GM23338 (cell line): ENCODE data around the gene ITIH3. TPM values are rescaled to one million over a fixed set of nuclear protein-coding genes. Genes with fewer than 3 reads are reported as not detected.

Experiments used
- ATAC-seq: fragments of 200-7000 bp; cut with Tn5 transposase; 3 replicates; pipeline ENCODE4 v1.9.1; 2020
- DNase-seq: peaks from one replicate; pipeline ENCODE4 v3.0.0-alpha.2; 2015; ENCODE audit warnings: low spot score
- H2AFZ ChIP-seq: fragments of 200-600 bp; sonication (generic); 2 replicates; pipeline ENCODE4 v1.8.0; 2016; ENCODE audit warnings: antibody characterized with exemption, mild to moderate bottlenecking, moderate library complexity
- H3F3A ChIP-seq: fragments of 200-600 bp; sonication (generic); replicated peaks from 2 replicates; pipeline ENCODE4 v1.8.0; 2017; ENCODE audit warnings: antibody characterized with exemption, mixed run types, low read depth
- H3K27ac ChIP-seq: fragments of 200-600 bp; sonication (generic); 2 replicates; pipeline ENCODE4 v1.6.1; 2016; ENCODE audit warnings: low read depth
- H3K27me3 ChIP-seq: fragments of 200-600 bp; sonication (generic); 2 replicates; pipeline ENCODE4 v1.8.0; 2016; ENCODE audit warnings: mild to moderate bottlenecking, mixed run types, moderate library complexity; ENCODE audit not compliant: insufficient read depth
- H3K36me3 ChIP-seq: fragments of 200-600 bp; sonication (generic); 2 replicates; pipeline ENCODE4 v1.8.0; 2016; ENCODE audit warnings: mild to moderate bottlenecking; ENCODE audit not compliant: insufficient read depth
- H3K4me1 ChIP-seq: fragments of 200-600 bp; sonication (generic); 2 replicates; pipeline ENCODE4 v1.8.0; 2016; ENCODE audit warnings: mild to moderate bottlenecking, moderate library complexity; ENCODE audit not compliant: insufficient read depth
- H3K4me2 ChIP-seq: fragments of 200-600 bp; sonication (generic); 2 replicates; pipeline ENCODE4 v1.7.1; 2017; ENCODE audit warnings: mixed run types
- H3K4me3 ChIP-seq: fragments of 200-600 bp; sonication (generic); 2 replicates; pipeline ENCODE4 v1.6.1; 2016; ENCODE audit warnings: mixed run types
- H3K79me2 ChIP-seq: fragments of 200-600 bp; sonication (generic); replicated peaks from 2 replicates; pipeline ENCODE4 v1.8.0; 2017; ENCODE audit warnings: mild to moderate bottlenecking; ENCODE audit not compliant: insufficient read depth
- H3K9me2 ChIP-seq: fragments of 200-600 bp; sonication (generic); 2 replicates; pipeline ENCODE4 v1.8.0; 2017; ENCODE audit not compliant: insufficient read depth
- H4K20me1 ChIP-seq: fragments of 200-600 bp; sonication (generic); replicated peaks from 2 replicates; pipeline ENCODE4 v1.8.0; 2017; ENCODE audit warnings: mild to moderate bottlenecking; ENCODE audit not compliant: insufficient read depth
- H3K27ac Mint-ChIP-seq: 2 replicates; pipeline ENCODE4 v1.8.0; 2020; ENCODE audit warnings: inconsistent platforms, mild to moderate bottlenecking, moderate library complexity, mixed read lengths
- H3K27me3 Mint-ChIP-seq: 3 replicates; pipeline ENCODE4 v1.8.0; 2022; ENCODE audit warnings: low read depth, mild to moderate bottlenecking, moderate library complexity, mixed read lengths, inconsistent platforms; ENCODE audit not compliant: insufficient read depth, poor library complexity
- H3K36me3 Mint-ChIP-seq: 3 replicates; pipeline ENCODE4 v1.8.0; 2021; ENCODE audit warnings: low read depth, mild to moderate bottlenecking, inconsistent platforms, moderate library complexity, mixed read lengths
- H3K4me1 Mint-ChIP-seq: 3 replicates; pipeline ENCODE4 v1.8.0; 2020; ENCODE audit warnings: mild to moderate bottlenecking, inconsistent platforms, mixed read lengths
- H3K4me3 Mint-ChIP-seq: 3 replicates; pipeline ENCODE4 v1.8.0; 2021; ENCODE audit warnings: moderate library complexity, mild to moderate bottlenecking, inconsistent platforms, mixed read lengths
- H3K9me3 Mint-ChIP-seq: 3 replicates; pipeline ENCODE4 v1.8.0; 2020; ENCODE audit warnings: moderate library complexity, mild to moderate bottlenecking, inconsistent platforms, mixed read lengths
- CREB1 ChIP-seq: fragments of 250-450 bp; sonication (Bioruptor Pico); IDR thresholded peaks from 2 replicates; pipeline ENCODE4 v1.5.0; 2020; ENCODE audit warnings: low read depth, mild to moderate bottlenecking, moderate library complexity
- EZH2 ChIP-seq: fragments of 200-600 bp; sonication (generic); IDR thresholded peaks from one replicate; pipeline ENCODE4 v1.8.0; 2017; ENCODE audit warnings: antibody characterized with exemption, mild to moderate bottlenecking, low read depth; ENCODE audit not compliant: unreplicated experiment
- JUNB ChIP-seq: IDR thresholded peaks from one replicate; pipeline ENCODE4 v1.6.1; 2016; ENCODE audit warnings: antibody characterized with exemption; ENCODE audit not compliant: unreplicated experiment
- NANOG ChIP-seq: IDR thresholded peaks from 2 replicates; pipeline ENCODE4 v1.6.1; 2016; ENCODE audit warnings: antibody characterized with exemption, borderline replicate concordance
- POLR2AphosphoS5 ChIP-seq: IDR thresholded peaks from 2 replicates; pipeline ENCODE4 v1.6.1; 2016; ENCODE audit warnings: antibody characterized with exemption, low read depth
- STAT1 ChIP-seq: IDR thresholded peaks from one replicate; pipeline ENCODE4 v1.6.1; 2016; ENCODE audit warnings: antibody characterized with exemption; ENCODE audit not compliant: unreplicated experiment
- ZNF114 ChIP-seq: fragments of 250-450 bp; sonication (Bioruptor Pico); IDR thresholded peaks from 2 replicates; pipeline ENCODE4 v1.5.0; 2020; ENCODE audit warnings: mild to moderate bottlenecking, moderate library complexity
- ZNF331 ChIP-seq: fragments of 250-450 bp; sonication (Bioruptor Pico); IDR thresholded peaks from 2 replicates; pipeline ENCODE4 v1.5.0; 2020; ENCODE audit warnings: low read depth, mild to moderate bottlenecking, moderate library complexity
- polyA plus RNA-seq: library from polyadenylated mRNA; unstranded; fragments of >200 nt; fragmentation: Nextera tagmentation; extraction: Ambion mirVana; gene quantifications from 2 replicates; pipeline ENCODE4 v1.2.1, GENCODE V29; 2016
- total RNA-seq: library from RNA; depleted of rRNA; stranded (reverse); fragments of >200 nt; shearing (Covaris generic); gene quantifications from 2 replicates; pipeline ENCODE4 v1.2.3, GENCODE V29; 2014
- TF ChIP-seq, protein P1 (sequence below): IDR thresholded peaks from 2 replicates; pipeline ENCODE4 v1.6.1; 2016; ENCODE audit warnings: antibody characterized with exemption
- TF ChIP-seq, protein P2 (sequence below): fragments of 250-450 bp; sonication (Bioruptor Pico); IDR thresholded peaks from 2 replicates; pipeline ENCODE4 v1.5.0; 2020; ENCODE audit warnings: mild to moderate bottlenecking, moderate library complexity

ITIH3 gene
- total and polyA plus RNA-seq, 2 experiments from 2014 or later = not detected

DNA sequence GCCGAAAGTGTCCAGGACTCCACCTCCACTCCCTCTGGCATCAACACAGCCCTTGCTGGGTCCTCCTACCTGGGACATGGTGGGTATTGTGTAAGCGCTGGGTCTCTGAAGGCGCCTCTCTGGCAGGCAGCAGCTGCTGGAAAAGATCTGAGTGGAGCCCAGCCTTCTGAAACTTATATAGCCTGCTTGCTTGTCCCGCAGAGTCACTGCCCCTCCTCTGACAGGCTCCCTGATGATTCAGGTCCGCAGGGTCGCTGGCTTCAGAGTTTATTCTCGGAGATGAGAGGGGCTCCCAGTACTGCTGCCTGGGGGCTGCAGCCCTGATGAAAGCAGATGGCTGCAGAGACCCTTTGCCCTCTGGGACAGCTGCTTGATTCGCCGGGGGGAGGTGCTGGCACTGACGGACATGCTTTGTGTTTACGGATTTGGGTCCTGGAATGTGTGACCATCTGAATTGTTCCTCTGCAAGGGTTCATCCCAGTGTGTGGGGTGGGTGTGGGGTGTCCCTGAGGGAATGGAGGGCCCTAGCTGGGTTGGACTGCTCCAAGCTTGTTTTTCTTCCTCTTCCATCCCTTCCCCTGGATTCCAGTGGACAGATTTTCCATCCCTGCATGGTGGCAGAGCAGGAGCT is 40.4 kb downstream of the ITIH3 start, which contains the start of gene MUSTN1 (continued):
- TF ChIP-seq JUNB = no peak
- no peak for TF ChIP-seq EZH2

DNA sequence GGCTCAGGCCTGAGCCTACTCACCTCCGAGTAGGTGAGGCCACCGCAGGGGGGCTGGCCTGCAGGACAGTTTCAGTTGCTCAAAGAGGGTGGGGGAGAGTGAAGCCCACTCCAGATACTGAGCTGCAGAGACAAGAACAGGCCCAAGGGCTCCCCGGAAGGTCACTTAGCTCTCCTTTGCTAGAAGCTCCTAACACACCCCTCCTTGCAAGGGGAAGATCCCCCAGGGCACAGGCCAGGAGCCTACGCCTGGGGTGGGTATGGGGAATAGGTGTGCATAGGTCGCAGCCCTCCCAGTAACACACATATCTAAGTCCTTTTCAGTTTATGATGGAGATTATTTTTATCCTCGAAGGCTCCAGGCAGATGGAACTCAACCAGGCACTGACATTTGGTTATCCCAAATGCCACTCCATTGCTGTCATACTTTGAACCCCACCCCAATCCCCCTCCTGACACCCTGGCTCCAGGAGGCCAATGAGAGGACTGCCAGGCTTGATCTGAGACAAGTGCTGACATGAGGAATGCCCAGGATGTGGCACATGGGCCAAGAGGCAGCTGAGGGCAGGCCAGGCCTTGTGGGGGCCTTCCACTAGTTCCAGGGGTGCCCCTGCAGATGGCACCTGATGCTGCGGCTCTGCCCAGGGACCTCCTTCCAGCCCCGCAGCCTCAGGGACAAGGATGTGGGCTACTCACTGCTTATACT is 41.3 kb downstream of the ITIH3 start:
- ATAC-seq (no peak), DNase-seq (no peak)
- no peaks in the 10 kb centered on the region for H3F3A ChIP-seq
- peaks cover 13% of the 10 kb centered on the region for H3K27me3 Mint-ChIP-seq
- no peaks in the 10 kb centered on the region for H3K9me2 ChIP-seq
- peaks cover 23% of the 10 kb centered on the region for H3K4me1 Mint-ChIP-seq
- H4K20me1 ChIP-seq = no peaks in the 10 kb centered on the region
- no peak overlapping the region for H3K27ac Mint-ChIP-seq
- H3K4me1 ChIP-seq = no peaks in the 10 kb centered on the region
- H3K9me3 Mint-ChIP-seq = no peaks in the 10 kb centered on the region
- H3K27me3 ChIP-seq = no peaks in the 10 kb centered on the region
- peaks cover 3% of the 10 kb centered on the region; the same call in 2 of the 3 replicates for H3K36me3 Mint-ChIP-seq
- no peaks in the 10 kb centered on the region for H3K79me2 ChIP-seq
- no peak overlapping the region for H3K27ac ChIP-seq
- TF ChIP-seq, protein P1, sequence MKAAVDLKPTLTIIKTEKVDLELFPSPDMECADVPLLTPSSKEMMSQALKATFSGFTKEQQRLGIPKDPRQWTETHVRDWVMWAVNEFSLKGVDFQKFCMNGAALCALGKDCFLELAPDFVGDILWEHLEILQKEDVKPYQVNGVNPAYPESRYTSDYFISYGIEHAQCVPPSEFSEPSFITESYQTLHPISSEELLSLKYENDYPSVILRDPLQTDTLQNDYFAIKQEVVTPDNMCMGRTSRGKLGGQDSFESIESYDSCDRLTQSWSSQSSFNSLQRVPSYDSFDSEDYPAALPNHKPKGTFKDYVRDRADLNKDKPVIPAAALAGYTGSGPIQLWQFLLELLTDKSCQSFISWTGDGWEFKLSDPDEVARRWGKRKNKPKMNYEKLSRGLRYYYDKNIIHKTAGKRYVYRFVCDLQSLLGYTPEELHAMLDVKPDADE = no peak
- no peaks in the 10 kb centered on the region; the same call in 1 of the 2 replicates for H3K36me3 ChIP-seq
- H3K4me3 ChIP-seq = no peak overlapping the region
- no peak overlapping the region for H3K4me2 ChIP-seq
- H2AFZ ChIP-seq = no peak overlapping the region
- H3K4me3 Mint-ChIP-seq = no peak overlapping the region

DNA sequence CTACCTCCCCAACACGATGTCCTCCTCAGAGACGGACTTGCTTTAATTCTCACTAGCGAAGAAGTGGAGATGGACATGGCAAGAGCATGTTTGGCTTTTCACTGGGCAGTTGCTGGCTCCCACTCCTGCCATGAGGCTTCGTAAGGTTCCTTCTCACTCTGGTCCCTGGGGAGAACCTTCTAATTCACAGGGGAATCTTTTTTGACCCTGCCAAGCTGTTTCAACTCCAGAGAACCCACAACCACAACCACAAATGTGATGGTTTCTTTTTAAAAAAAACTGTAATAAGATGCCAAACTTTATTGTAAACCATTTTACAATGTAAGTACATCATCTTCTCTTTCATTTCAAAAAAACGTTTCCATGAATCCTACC is 41.9 kb downstream of the ITIH3 start:
- Histone ChIP-seq H3K27ac (no peak overlapping the region), H3K4me3 (no peak overlapping the region), H4K20me1 (no peaks in the 10 kb centered on the region), H3K27me3 (no peaks in the 10 kb centered on the region), H3K79me2 (no peaks in the 10 kb centered on the region), H3F3A (no peaks in the 10 kb centered on the region), H3K36me3 (no peaks in the 10 kb centered on the region; the same call in 1 of the 2 replicates), H3K9me2 (no peaks in the 10 kb centered on the region), H3K4me1 (no peaks in the 10 kb centered on the region), H2AFZ (no peak overlapping the region), H3K4me2 (no peak overlapping the region)
- DNase-seq (no peak), ATAC-seq (no peak)
- Mint-ChIP-seq H3K36me3 (peaks cover 3% of the 10 kb centered on the region; the same call in 2 of the 3 replicates), H3K9me3 (no peaks in the 10 kb centered on the region), H3K27me3 (peaks cover 16% of the 10 kb centered on the region), H3K4me3 (no peak overlapping the region), H3K27ac (no peak overlapping the region), H3K4me1 (peaks cover 23% of the 10 kb centered on the region)
- TF ChIP-seq STAT1 = no peak
- TF ChIP-seq, protein P2, sequence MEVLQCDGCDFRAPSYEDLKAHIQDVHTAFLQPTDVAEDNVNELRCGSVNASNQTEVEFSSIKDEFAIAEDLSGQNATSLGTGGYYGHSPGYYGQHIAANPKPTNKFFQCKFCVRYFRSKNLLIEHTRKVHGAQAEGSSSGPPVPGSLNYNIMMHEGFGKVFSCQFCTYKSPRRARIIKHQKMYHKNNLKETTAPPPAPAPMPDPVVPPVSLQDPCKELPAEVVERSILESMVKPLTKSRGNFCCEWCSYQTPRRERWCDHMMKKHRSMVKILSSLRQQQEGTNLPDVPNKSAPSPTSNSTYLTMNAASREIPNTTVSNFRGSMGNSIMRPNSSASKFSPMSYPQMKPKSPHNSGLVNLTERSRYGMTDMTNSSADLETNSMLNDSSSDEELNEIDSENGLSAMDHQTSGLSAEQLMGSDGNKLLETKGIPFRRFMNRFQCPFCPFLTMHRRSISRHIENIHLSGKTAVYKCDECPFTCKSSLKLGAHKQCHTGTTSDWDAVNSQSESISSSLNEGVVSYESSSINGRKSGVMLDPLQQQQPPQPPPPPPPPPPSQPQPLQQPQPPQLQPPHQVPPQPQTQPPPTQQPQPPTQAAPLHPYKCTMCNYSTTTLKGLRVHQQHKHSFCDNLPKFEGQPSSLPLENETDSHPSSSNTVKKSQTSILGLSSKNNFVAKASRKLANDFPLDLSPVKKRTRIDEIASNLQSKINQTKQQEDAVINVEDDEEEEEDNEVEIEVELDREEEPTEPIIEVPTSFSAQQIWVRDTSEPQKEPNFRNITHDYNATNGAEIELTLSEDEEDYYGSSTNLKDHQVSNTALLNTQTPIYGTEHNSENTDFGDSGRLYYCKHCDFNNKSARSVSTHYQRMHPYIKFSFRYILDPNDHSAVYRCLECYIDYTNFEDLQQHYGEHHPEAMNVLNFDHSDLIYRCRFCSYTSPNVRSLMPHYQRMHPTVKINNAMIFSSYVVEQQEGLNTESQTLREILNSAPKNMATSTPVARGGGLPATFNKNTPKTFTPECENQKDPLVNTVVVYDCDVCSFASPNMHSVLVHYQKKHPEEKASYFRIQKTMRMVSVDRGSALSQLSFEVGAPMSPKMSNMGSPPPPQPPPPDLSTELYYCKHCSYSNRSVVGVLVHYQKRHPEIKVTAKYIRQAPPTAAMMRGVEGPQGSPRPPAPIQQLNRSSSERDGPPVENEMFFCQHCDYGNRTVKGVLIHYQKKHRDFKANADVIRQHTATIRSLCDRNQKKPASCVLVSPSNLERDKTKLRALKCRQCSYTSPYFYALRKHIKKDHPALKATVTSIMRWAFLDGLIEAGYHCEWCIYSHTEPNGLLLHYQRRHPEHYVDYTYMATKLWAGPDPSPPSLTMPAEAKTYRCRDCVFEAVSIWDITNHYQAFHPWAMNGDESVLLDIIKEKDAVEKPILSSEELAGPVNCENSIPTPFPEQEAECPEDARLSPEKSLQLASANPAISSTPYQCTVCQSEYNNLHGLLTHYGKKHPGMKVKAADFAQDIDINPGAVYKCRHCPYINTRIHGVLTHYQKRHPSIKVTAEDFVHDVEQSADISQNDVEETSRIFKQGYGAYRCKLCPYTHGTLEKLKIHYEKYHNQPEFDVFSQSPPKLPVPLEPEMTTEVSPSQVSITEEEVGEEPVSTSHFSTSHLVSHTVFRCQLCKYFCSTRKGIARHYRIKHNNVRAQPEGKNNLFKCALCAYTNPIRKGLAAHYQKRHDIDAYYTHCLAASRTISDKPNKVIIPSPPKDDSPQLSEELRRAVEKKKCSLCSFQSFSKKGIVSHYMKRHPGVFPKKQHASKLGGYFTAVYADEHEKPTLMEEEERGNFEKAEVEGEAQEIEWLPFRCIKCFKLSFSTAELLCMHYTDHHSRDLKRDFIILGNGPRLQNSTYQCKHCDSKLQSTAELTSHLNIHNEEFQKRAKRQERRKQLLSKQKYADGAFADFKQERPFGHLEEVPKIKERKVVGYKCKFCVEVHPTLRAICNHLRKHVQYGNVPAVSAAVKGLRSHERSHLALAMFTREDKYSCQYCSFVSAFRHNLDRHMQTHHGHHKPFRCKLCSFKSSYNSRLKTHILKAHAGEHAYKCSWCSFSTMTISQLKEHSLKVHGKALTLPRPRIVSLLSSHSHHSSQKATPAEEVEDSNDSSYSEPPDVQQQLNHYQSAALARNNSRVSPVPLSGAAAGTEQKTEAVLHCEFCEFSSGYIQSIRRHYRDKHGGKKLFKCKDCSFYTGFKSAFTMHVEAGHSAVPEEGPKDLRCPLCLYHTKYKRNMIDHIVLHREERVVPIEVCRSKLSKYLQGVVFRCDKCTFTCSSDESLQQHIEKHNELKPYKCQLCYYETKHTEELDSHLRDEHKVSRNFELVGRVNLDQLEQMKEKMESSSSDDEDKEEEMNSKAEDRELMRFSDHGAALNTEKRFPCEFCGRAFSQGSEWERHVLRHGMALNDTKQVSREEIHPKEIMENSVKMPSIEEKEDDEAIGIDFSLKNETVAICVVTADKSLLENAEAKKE (CRISPR knock-in tag) = no peak
- TF ChIP-seq, protein P1 = no peak
- no peak for TF ChIP-seq POLR2AphosphoS5
- TF ChIP-seq NANOG = no peak
- TF ChIP-seq JUNB = no peak
- no peak for TF ChIP-seq ZNF331
- TF ChIP-seq CREB1 (CRISPR knock-in tag) = no peak
- TF ChIP-seq ZNF114 (CRISPR knock-in tag) = no peak
